IPS DF 19.7 (cell line): Measurements from ENCODE around the gene MRPS11.
"Not testable (repeated sequence)": the region's sequence is repeated elsewhere in the genome, so short reads cannot be mapped to it uniquely, and the experiment has no call there.

ENCODE experiments used
- DNase-seq: peaks from one replicate; pipeline ENCODE4 v3.0.0-alpha.2; 2013; ENCODE audit warnings: low read depth, low spot score

The MRPS11 gene

GRCh38 chr15:88454867-88455810 lies 12.4 kb upstream of the MRPS11 start:
- DNase-seq, result peak; percentile 57

DNA sequence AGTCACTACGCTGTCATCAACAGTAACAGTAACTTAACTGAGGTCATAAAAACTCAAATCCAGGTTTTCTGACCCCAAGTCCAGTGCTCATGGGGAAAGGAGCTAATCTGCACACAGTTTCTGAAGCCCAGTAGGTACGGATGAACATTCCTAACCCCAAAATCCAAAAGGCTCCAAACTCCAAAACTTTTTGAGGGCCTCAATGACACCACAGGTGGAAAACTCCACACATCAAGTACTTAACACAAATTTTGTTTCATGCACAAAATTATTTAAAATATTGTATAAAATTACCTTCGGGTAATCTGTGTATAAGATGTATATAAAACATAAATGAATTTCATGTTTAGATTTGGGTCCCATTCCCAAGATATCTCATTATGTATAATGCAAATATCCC lies 10.8 kb upstream of the MRPS11 start:
- DNase-seq, result no peak

DNA sequence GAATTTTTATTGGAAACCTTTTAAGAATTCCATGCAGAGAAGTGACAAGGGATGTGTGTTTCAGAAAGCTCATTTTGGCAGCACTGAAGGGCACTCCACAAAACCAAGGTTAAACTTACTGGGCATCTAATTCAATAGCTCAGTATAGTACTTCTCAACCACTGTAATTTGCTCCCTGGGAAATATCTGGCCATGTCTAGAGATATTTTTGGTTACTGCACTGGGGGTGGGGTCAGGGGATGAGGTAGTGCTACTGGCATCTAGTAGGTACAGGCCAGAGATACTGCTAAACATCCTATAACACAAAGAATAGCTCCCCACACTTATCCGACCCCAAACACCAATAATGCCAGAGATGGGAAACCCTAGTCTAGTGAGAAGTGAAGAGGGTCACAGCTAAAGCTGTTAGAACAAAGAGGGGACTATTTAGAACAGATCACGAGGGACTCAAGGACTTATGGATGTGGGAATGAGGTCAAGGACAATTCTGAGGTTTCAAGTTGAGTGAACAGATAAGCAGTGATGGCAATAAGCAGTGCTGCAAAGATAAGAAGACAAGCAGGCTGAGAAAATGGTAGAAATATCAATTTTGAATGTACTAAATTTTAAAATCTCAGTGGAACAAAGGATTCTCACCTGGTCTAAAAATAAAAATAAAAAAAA lies 3.5 kb upstream of the MRPS11 start:
- DNase-seq, result no peak

DNA sequence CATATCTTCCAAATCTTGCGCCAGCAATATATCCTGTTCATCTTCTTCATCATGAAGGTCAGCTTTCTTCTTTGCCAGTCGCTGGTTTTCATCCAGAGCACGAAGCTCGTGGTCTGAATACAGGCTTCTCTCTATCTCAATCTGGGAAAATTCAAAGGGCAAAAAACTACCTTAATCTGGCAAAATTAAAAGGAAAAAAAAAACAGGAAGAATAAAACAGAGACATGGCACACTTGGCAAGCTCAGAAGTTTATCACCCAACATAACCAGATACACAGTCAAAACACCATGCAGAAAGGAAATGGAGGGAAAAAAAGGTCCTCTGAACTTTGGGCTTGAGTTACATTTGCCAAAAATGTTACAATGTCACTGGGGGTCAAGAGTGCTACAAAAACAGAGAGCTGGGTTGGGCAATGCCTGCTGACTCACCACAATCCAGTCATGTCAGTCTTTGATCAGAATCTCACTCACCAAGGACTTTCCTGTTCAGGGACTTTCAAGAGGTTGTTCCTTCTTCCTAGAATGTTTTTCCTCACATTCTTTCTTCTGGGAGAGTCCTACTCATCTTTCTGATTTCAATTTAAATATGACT lies 1.8 kb upstream of the MRPS11 start:
- no peak for DNase-seq

- DNase-seq, result no peak
Observed at GRCh38 chr15:88467935-88468528, 524 bp downstream of the MRPS11 start.

DNA sequence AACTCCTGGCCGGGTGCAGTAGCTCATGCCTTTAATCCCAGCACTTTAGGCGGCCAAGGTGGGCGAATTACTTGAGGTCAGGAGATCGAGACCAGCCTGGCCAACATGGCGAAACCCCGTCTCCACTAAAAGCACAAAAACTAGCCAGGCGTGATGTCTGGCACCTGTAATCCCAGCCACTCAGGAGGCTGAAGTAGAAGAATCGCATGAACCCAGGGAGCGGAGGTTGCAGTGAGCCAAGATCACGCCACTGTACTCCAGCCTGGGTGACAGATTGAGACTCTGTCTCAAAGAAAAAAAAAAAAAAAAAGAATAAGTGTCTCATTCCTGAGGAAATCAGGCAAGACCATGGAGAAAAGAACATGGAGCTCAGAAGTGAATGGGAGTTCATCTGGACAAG lies 1.2 kb downstream of the MRPS11 start:
- not testable (repeated sequence) for DNase-seq

DNA sequence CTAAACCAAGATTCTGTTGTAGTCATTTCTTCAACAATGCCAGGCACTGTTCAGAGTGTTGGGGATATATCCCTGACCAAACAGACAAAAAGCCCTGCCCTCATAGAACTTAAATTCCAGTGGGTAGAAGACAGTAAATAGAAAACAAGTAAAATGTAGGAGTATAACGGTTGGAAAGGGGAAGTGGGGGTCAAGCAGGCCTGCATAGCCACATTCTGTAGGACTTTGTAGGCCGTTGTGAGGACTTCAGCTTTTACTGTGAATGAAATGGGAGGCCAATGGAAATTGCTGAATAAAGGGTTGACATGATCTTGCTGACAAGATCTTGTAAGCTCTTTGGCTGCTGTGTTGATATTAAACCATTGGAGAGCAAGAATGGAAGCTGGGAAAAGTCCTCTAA lies 1.8 kb downstream of the MRPS11 start:
- no peak for DNase-seq

DNA sequence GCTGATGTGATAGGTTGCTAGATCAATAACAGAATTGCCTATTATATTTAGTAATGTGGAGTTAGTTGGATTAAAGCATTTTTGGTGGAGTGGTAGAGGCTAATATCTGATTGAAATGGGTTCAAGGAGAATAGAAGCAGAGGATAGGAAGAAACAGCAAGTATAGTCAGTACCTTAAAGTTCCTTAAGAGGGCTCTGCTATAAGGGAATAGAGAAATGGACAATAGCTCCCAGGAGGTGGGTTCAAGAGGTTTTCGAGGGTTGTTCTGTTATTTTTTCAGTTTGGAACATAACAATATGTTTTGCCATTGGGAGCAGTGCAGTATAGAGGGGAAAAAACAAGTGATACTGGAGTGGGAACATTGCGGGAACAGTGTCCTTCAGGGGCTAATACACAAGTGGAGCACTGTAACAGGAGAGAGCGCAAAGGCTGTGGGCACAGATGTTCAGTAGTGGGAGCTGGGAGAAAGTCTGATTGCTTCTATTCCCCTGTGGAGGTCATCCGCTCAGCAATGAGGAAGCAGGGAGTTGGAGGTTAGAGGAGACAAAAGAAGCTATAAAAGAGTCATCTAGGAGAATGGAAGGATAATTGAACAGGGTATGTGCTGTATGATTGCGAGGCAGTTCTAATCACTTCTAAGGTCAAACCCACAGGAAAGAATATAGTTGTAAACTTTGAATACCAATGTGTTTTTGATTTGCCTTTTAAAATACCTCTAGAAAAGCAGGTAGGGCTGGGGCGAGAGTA lies 3.3 kb downstream of the MRPS11 start:
- DNase-seq, result no peak

DNA sequence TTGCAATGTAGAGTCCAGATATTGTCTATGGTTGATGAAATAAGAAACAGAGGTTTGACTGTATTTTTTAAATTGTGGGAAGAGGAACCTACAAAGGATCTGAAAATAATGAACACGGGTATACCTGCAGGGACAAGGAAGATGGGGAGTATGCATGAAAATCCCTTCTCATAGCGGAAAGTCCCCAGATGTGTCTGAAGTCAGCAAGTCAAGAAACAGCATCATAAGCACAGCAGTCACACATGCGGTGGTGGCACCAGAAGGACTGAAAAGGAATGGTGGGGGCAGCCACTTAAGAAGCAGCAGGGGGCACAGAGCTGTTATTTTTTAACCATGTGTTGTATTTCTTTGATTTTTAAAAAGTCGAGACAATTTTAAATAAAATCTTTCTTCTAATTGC lies 4.7 kb downstream of the MRPS11 start:
- no peak for DNase-seq

DNA sequence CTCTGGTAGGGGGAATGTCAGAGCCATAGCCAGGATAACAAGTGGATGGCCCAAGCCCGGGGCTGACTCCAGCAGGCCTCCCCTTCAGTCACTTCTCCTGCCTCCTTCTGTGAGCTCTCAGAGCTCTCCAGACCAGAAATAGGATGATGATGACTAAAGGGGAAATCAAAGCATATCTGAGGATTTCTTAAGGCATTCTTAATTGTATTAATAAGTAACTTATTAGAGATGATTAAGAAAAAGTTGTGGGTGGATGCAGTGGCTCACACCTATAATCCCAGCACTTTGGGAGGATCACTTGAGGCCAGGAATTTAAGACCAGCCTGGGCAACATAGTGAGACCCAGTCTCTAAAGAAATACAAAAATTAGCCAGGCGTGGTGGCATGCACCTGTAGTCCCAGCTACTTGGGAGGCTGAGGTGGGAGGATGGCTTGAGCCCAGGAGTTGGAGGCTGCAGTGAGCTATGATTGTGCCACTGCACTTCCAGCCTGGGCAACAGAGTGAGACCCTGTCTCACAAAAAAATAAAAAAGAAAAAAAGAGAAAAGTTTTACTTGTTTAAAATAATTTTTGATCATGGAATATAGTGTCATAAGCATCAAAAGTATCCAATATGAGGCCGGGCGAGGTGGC lies 6.3 kb downstream of the MRPS11 start:
- DNase-seq, result not testable (repeated sequence)

- no peak for DNase-seq
Observed at GRCh38 chr15:88476635-88477060, 9.1 kb downstream of the MRPS11 start.

DNA sequence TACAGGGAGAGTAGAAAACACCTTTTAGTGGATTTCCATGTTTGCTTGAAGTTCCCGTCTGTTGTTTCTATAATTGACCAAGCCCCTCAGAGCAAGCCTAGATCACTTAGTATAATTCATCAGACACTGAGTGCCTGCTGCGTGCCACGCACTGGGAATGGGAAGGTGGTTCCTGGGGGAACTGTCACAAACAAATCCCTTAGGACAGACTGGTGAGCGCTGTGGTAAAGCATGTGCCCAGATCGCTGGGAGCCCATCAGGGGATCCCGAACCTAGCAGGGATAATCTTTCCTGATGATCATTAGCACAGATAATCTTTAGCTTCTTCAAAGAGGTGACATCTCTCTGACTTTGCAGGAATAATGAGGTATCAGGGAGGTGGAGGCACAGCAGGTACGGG lies 9.6 kb downstream of the MRPS11 start:
- no peak for DNase-seq

DNA sequence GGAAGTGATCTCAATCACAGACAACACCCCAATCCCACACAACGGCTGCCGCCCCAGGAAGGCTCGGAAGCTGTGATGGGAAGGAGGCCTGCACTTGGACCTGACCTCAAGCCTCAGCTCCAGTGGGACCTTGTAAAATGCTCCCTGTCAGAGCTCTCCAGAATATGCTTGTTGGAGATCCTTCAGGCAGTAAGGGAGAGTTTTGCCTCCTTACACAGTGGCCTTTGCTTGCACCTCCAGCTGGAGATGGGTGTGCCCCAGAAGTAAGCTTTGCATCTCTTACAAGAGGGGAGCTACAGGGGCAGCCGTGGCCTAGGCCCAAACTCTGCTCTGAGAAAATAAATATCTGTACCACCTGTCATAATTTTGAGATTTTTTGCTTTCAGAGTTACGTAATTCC lies 10.4 kb downstream of the MRPS11 start:
- DNase-seq, result no peak

DNA sequence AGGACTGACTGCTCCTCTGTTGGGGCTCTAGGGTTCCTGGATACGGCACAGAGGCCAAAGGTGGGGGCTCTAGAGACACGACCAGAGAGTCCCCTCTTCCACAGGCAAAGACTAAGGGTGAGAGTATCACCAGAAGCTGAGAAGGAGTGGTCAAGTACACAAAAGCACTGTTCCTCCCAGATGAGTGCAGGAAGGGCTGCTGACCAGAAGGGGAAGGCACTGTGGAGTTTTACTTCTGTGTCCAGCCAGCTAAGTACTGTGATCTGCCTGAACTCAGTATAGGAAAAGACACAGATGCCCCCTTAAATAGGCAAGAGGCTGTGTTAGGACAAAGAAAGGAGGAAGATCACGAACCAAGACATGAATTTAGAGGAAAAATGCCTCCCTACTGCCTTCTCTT lies 11.7 kb downstream of the MRPS11 start:
- DNase-seq, result no peak

DNA sequence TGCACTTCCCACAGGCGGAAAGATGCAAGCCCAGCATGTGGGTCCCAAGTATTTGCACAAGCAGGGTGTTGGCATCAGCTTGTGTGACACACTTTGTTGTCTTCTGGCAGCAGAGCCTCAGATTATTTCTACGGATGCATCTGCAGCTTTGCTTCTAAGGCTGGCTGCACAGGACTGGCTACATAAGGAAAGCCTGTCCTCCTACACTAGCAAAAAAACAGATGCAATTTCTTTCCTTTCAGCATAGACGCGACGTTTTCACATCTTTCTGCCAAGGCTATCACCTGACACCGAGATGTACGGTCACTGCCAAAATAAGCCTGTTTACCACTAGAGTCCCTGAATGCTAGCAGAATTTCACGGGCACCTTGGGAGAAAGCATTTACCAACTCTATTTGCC lies 13.5 kb downstream of the MRPS11 start:
- no peak for DNase-seq

DNA sequence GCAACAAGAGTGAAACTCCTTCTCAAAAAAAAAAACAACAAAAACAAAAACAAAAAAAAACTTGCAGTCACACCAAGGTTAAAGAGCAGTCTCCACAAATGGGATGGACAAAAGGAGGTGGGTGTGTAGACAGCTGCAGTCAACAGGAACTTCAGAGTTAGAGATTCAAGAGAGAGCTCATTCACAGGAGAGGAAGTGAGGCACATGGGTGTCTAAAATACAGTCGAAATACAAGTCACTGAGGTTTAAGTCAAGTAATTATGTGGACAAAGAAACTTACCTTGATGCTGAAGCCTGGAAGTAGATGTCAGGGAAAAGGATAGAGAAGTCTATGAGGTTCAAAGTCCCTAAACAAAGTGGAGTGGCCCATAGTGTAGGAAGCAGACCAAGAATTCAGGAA lies 14.8 kb downstream of the MRPS11 start:
- DNase-seq, result no peak

GRCh38 chr15:88484682-88485331 lies 17.3 kb downstream of the MRPS11 start:
- no peak for DNase-seq

DNA sequence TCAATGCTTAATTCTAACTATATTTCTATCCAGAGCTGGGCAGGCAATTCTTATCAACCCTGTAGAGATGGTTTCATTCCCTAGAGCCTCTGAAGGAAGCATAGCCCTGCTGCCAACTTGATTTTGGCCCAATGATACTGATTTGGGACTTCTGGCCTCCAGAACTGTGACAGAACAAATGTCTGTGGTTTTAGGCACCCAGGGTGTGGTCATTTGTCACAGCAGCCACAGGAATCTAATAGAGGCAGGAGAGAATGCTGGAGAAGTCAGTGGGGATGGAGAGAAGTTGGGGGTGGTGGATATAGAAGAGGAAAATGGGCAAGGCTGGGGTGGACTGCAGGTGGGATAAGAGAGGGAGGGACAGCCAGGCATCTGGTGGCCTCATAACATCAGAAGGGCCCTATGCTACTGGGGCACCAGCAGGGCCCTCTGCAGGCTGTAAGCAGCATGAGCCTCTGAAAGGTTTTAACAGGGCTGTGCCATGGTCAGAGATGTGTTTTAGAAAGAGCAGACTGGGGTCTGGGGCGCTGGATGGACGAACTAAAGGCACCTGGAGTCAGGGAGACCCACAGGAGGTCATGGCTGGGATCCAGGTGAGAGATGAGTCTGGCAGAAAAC lies 19.8 kb downstream of the MRPS11 start:
- DNase-seq, result no peak

DNA sequence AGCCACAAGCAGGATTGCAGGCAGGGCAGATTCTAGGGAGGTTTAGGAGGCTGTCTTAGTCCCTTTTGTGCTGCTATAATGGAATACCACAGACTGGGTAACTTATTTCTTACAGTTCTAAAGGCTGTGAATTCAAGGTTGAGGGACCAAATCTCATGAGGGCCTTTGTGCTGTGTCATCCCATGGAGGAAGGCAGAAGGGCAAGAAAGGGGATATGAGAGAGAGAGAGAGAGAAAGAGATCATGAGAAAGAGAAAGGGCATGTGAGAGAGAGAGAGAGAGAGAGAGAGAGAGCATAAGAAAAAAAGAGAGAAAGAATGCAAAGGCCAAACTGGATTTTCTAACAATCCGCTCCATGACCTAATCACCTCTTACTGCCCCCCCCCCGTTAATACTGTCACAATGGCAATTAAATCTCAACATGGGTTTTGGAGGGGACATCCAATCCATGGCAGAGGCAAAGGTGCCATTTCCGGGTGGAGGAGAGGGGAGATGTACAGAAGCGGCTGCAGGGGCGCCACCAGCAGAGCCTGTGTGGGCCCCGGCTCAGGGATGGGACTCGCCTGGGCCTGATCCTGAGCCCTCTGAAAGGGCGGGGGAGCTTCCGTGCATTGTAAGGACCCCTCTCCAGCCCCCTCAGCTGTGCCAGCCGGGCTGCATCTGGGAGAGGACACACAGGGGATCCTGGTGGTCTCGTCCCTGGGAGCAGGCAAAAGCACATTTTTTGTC lies 20.5 kb downstream of the MRPS11 start:
- no peak for DNase-seq
